MCF 10A (cell line): Measurements from ENCODE around the gene KCNK4. TPM values are rescaled to one million over a fixed set of nuclear protein-coding genes. Genes with fewer than 3 reads are reported as not detected.

ENCODE experiments used
- BruUV-seq: library from RNA; stranded (reverse); fragments of 400-500 nt; replicated peaks from 2 replicates; lab custom pipeline; 2021; lab: Mats Ljungman, UMichigan
- CTCF ChIA-PET: fragments of 300-600 bp; sonication (Branson Sonifier 250); formaldehyde crosslinking; extraction: SDS; loops from one replicate; lab custom pipeline; 2021; ENCODE audit warnings: antibody characterized with exemption, inconsistent platforms; lab: Yijun Ruan, JAX
- POLR2A ChIA-PET: fragments of 300-600, 350-650 bp; sonication (Branson Sonifier 250); formaldehyde crosslinking; extraction: SDS; loops from one replicate; lab custom pipeline; 2020; ENCODE audit warnings: antibody characterized with exemption, inconsistent platforms; lab: Yijun Ruan, JAX
- DNase-seq: peaks from one replicate; pipeline ENCODE4 v3.0.0-alpha.2; 2018; ENCODE audit not compliant: unreplicated experiment
- H3K27ac Mint-ChIP-seq: one replicate; pipeline ENCODE4 v1.8.0; 2022; ENCODE audit warnings: mild to moderate bottlenecking, low read depth, mixed read lengths; ENCODE audit not compliant: unreplicated experiment
- H3K27me3 Mint-ChIP-seq: one replicate; pipeline ENCODE4 v1.8.0; 2022; ENCODE audit warnings: mixed read lengths; ENCODE audit not compliant: insufficient read depth, unreplicated experiment
- H3K36me3 Mint-ChIP-seq: one replicate; pipeline ENCODE4 v1.8.0; 2022; ENCODE audit warnings: mild to moderate bottlenecking, moderate library complexity, mixed read lengths; ENCODE audit not compliant: insufficient read depth, unreplicated experiment
- H3K4me1 Mint-ChIP-seq: one replicate; pipeline ENCODE4 v1.8.0; 2022; ENCODE audit warnings: mixed read lengths; ENCODE audit not compliant: insufficient read depth, unreplicated experiment
- H3K4me3 Mint-ChIP-seq: one replicate; pipeline ENCODE4 v1.8.0; 2022; ENCODE audit warnings: mild to moderate bottlenecking, moderate library complexity, mixed read lengths; ENCODE audit not compliant: unreplicated experiment
- H3K9me3 Mint-ChIP-seq: one replicate; pipeline ENCODE4 v1.8.0; 2022; ENCODE audit warnings: mixed read lengths; ENCODE audit not compliant: unreplicated experiment
- intact Hi-C: fragments of 100-400 bp; cut with micrococcal nuclease; formaldehyde crosslinking; loops from 2 replicates; pipeline ENCODE4 v1.14.1; 2022
- total RNA-seq: library from RNA; stranded (reverse); gene quantifications from 2 replicates; pipeline ENCODE4 v1.2.3, GENCODE V29; 2022
- TF ChIP-seq, protein P1 (sequence below): fragments of 200-600 bp; IDR thresholded peaks from one replicate; pipeline ENCODE4 v1.8.0; 2022; ENCODE audit warnings: antibody characterized with exemption, mild to moderate bottlenecking; ENCODE audit not compliant: unreplicated experiment

KCNK4 gene
- total RNA-seq, 1 experiment from 2014 or later = not detected

DNA sequence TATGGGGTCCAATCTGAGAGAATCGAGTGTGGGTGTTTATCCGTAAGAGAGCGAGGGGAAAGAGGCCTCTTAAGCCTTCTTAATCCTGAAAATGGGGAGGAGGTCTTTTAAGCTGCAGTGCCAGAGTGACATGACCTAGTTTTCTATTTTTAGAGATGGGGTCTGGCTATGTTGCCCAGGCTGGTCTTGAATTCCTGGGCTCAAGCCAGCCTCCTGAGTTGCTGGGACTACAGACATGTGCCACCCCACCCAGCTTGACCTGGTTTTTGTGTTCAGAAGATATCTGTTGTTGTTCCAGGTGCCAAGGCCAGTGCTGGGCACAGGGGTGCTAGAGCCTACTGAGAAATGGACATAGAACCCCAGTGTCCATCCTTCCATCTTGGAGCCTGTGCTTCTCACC is 8.0 kb upstream of the KCNK4 start:
- Mint-ChIP-seq H3K4me1 (peaks cover 10% of the 10 kb centered on the region), H3K27me3 (no peaks in the 10 kb centered on the region), H3K4me3 (peak overlapping the region; percentile 76), H3K36me3 (peaks cover 49% of the 10 kb centered on the region), H3K27ac (peak overlapping the region; percentile 84), H3K9me3 (no peaks in the 10 kb centered on the region)
- intact Hi-C loops = no loop called here
- TF ChIP-seq, protein P1, sequence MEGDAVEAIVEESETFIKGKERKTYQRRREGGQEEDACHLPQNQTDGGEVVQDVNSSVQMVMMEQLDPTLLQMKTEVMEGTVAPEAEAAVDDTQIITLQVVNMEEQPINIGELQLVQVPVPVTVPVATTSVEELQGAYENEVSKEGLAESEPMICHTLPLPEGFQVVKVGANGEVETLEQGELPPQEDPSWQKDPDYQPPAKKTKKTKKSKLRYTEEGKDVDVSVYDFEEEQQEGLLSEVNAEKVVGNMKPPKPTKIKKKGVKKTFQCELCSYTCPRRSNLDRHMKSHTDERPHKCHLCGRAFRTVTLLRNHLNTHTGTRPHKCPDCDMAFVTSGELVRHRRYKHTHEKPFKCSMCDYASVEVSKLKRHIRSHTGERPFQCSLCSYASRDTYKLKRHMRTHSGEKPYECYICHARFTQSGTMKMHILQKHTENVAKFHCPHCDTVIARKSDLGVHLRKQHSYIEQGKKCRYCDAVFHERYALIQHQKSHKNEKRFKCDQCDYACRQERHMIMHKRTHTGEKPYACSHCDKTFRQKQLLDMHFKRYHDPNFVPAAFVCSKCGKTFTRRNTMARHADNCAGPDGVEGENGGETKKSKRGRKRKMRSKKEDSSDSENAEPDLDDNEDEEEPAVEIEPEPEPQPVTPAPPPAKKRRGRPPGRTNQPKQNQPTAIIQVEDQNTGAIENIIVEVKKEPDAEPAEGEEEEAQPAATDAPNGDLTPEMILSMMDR = no peak
- ChIA-PET POLR2A (interaction anchor here (1.0 to 8.2 kb wide), 7 partner anchors 13 to 57 kb away, joined by 3 to 125 read pairs (median 10); partner anchors contain the start of genes ESRRA, NUDT22, PPP1R14B and PRDX5), CTCF (interaction anchor here (0.6 to 9.9 kb wide), 8 partner anchors 9 to 495 kb away, joined by 3 to 96 read pairs (median 6); partner anchors contain the start of genes CATSPERZ, PLCB3 and SF1)
- no TSS peak for BruUV-seq
- no peak for DNase-seq

DNA sequence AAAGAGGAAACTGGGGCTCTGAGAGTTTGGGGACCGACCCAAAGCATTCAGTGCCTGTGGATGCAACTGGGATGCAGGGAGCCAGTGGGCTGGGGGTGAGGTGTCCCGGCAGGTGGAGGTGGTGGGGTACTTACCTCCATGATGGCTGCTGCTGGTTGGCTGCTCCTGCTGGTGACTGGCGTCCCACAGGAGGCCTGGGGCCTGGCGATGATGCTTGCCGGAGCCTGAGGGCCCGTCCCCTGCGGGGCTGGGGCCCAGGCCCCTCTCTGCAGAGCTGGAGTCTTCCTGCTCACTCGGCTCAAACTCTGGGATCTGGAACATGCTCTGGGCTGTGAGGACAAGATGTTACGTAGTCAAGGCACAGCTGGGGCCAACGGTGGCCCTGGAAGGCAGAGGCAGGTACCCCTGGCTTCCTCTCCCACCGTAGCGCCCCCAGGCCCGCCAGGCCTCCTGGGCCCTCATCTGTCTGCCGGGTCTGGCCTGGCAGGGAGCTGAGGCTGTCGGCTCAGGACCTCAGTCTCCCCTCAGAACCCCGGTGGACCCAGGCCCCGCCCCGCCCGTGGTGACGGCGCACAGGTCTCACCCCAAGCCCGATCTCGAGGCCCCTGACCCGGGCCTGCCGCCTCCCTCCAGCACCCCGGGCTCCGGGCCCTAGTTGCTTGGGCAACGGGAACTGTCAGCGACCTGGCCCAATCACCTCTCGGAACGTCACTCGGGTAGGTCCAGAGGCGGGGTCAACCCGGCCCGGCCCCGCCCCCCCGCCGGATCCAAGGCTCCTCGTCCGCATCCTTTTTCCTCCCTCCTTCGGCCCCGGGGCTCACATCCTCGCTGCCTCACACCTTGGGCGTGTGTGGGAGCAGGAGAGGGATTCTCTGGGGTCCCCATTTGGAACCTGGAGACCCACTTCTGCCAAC is 6.8 kb upstream of the KCNK4 start, which contains the start of gene BAD:
TSS of gene BAD (minus strand) at position 618 of the 914 bp plus-strand sequence. CDS start at position 321, 297 bp downstream.
- peak; percentile 94 for DNase-seq
- peak within 1 kb of the TSS; percentile 84 for H3K27ac Mint-ChIP-seq
- BruUV-seq = TSS peak; percentile 61
- ChIA-PET POLR2A (interaction anchor here (0.5 to 8.2 kb wide), 17 partner anchors 8 to 493 kb away, joined by 3 to 125 read pairs (median 5); partner anchors contain the start of genes CATSPERZ, ESRRA, FKBP2 and NUDT22), CTCF (interaction anchor here (0.5 to 9.9 kb wide), 8 partner anchors 12 to 139 kb away, joined by 3 to 96 read pairs (median 4); partner anchors contain the start of gene CATSPERZ)
- TF ChIP-seq, protein P1 = no peak
- H3K9me3 Mint-ChIP-seq = no peaks in the 10 kb centered on the region
- intact Hi-C loops = no loop called here
- H3K27me3 Mint-ChIP-seq = no peaks in the 10 kb centered on the region
- H3K4me1 Mint-ChIP-seq = peaks cover 10% of the 10 kb centered on the region
- H3K36me3 Mint-ChIP-seq = peaks cover 39% of the 10 kb centered on the region
- H3K4me3 Mint-ChIP-seq = peak within 1 kb of the TSS; percentile 76

DNA sequence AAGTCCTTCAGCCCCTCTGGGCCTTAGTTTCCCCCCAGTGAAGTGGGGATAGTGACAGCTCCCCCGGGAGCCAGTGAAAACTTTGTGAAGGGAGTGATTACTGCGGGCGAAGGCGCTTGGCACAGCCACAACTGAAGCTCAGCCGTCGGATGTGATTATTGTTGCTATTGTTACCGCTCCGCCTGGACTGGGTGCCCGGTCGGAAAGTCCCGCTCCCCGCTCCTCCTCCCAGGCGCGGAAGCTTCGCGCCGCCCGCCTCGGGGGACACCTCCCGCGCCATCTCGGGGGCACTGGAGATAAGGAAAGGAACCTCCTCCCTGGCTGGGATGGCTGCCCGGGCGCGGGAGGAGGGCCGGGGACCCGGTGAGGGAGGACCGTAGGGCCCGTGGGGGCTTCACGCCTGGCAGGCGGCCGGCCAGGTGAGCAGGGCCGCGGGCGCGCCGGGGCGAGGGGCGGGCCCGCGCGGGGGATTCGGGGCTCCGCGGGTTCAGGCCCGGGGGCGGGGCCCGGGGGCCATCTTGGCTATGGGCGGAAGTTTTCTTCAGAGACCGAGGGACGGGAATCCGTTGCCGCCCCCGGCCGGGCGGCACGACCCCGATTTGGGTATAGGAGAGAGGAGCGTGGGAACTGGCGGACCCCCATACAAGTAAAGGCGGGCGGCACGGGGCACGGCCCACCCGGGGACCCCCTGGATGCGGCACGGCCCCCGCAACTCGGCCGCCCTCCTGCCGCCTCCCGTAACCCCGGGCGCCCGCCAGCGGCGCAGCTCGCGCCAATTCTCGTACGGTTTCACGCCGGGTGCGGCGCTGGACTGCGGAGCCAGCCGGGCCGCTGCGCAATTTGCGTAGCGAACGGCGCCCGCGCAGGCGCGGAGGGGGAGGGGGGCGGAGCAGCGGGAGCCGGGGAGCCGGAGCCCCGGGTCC is 5.9 kb upstream of the KCNK4 start, which contains the start of gene GPR137:
TSS of gene GPR137 (plus strand) at position 887 of the 923 bp plus-strand sequence. CDS start 677 bp downstream, outside the sequence.
- ChIA-PET POLR2A (interaction anchor here (0.5 to 8.2 kb wide), 19 partner anchors 8 to 492 kb away, joined by 3 to 125 read pairs (median 4); partner anchors contain the start of genes CATSPERZ, ESRRA, FKBP2 and NUDT22), CTCF (interaction anchor here (0.5 to 9.9 kb wide), 4 partner anchors 13 to 138 kb away, joined by 3 to 96 read pairs (median 4); partner anchors contain the start of gene CATSPERZ)
- Mint-ChIP-seq H3K4me3 (peak within 1 kb of the TSS; percentile 76), H3K36me3 (peaks cover 32% of the 10 kb centered on the region), H3K9me3 (no peaks in the 10 kb centered on the region), H3K27me3 (no peaks in the 10 kb centered on the region), H3K27ac (peak within 1 kb of the TSS; percentile 84), H3K4me1 (peaks cover 10% of the 10 kb centered on the region)
- TF ChIP-seq, protein P1 = no peak
- DNase-seq = peak; percentile 65
- BruUV-seq = TSS peak; percentile 77
- intact Hi-C loops = loop anchor here (5.0 kb wide), 2 partner anchors 33 to 98 kb away; partner anchors contain the start of genes PLCB3 and STIP1
